ENCODE measurements around the gene HCLS1. TPM values are rescaled to one million over a fixed set of nuclear protein-coding genes. Genes with fewer than 3 reads are reported as not detected.

Gene HCLS1
- total and polyA plus RNA-seq, 2 donors from 2014 or later, result 11.7 to 102 TPM

GRCh38 chr3:121592856-121593702, 67.6 kb downstream of the HCLS1 start, which contains the start of gene FBXO40:
FBXO40 (plus strand) TSS chr3:121593379; CDS start chr3:121620576, 27,197 bp downstream.
- intact Hi-C loops (cut with DNase I), result no loop called here
- no peak within 1 kb of the TSS for H3K27ac ChIP-seq (ENCODE audit: low read depth in 2 of 2, low read length in 2 of 2)
- TF ChIP-seq CTCF (IDR thresholded peaks at IDR 0.05; ENCODE audit: borderline replicate concordance, extremely low read depth, insufficient read depth), result peak; percentile 9
- H3K9ac ChIP-seq (ENCODE audit: low read length in 3 of 3), result no peak within 1 kb of the TSS
- no peaks in the 10 kb centered on the region for H3K27me3 ChIP-seq (ENCODE audit: control insufficient read depth, insufficient read depth, low read length)
- H3K9me3 ChIP-seq (ENCODE audit: control insufficient read depth in 2 of 3, insufficient read depth in 1 of 3, low read length in 3 of 3), result no peaks in the 10 kb centered on the region
- no peak within 1 kb of the TSS for H3K4me3 ChIP-seq (ENCODE audit: low read length in 3 of 3)
- DNase-seq (peak in 3 of 5 donors; percentile 8 to 13 (median 12)), FAIRE-seq (no peak)
- H3K36me3 ChIP-seq (ENCODE audit: control insufficient read depth in 2 of 3, insufficient read depth in 3 of 3, low read length in 3 of 3), result no peaks in the 10 kb centered on the region
- H3K4me1 ChIP-seq (ENCODE audit: control insufficient read depth in 2 of 3, insufficient read depth in 2 of 3, low read depth in 1 of 3, low read length in 3 of 3), result peaks cover 0 to 6% (median 0%) of the 10 kb centered on the region in 3 donors

GRCh38 chr3:121584418-121584817, 76.3 kb downstream of the HCLS1 start:
- Histone ChIP-seq H3K36me3 (ENCODE audit: control insufficient read depth in 2 of 3, insufficient read depth in 3 of 3, low read length in 3 of 3) (no peaks in the 10 kb centered on the region), H3K27me3 (ENCODE audit: control insufficient read depth, insufficient read depth, low read length) (no peaks in the 10 kb centered on the region), H3K27ac (ENCODE audit: low read depth in 2 of 2, low read length in 2 of 2) (no peak overlapping the region), H3K4me3 (ENCODE audit: low read length in 3 of 3) (no peak overlapping the region), H3K9me3 (ENCODE audit: control insufficient read depth in 2 of 3, insufficient read depth in 1 of 3, low read length in 3 of 3) (no peaks in the 10 kb centered on the region), H3K4me1 (ENCODE audit: control insufficient read depth in 2 of 3, insufficient read depth in 2 of 3, low read depth in 1 of 3, low read length in 3 of 3) (no peaks in the 10 kb centered on the region), H3K9ac (ENCODE audit: low read length in 3 of 3) (no peak overlapping the region)
- DNase-seq, result no peak
- no peak for TF ChIP-seq CTCF (IDR thresholded peaks at IDR 0.05; ENCODE audit: borderline replicate concordance, extremely low read depth, insufficient read depth)
- intact Hi-C loops (cut with DNase I), result no loop called here
- no peak for FAIRE-seq

- H3K27ac ChIP-seq (ENCODE audit: low read depth in 2 of 2, low read length in 2 of 2), result no peak overlapping the region
- FAIRE-seq, result no peak
- TF ChIP-seq CTCF (IDR thresholded peaks at IDR 0.05; ENCODE audit: borderline replicate concordance, extremely low read depth, insufficient read depth), result no peak
- H3K27me3 ChIP-seq (ENCODE audit: control insufficient read depth, insufficient read depth, low read length), result no peaks in the 10 kb centered on the region
- no peaks in the 10 kb centered on the region for H3K4me1 ChIP-seq (ENCODE audit: control insufficient read depth in 2 of 3, insufficient read depth in 2 of 3, low read depth in 1 of 3, low read length in 3 of 3)
- no peak overlapping the region for H3K9ac ChIP-seq (ENCODE audit: low read length in 3 of 3)
- H3K4me3 ChIP-seq (ENCODE audit: low read length in 3 of 3), result no peak overlapping the region
- H3K36me3 ChIP-seq (ENCODE audit: control insufficient read depth in 2 of 3, insufficient read depth in 3 of 3, low read length in 3 of 3), result no peaks in the 10 kb centered on the region
- no peaks in the 10 kb centered on the region for H3K9me3 ChIP-seq (ENCODE audit: control insufficient read depth in 2 of 3, insufficient read depth in 1 of 3, low read length in 3 of 3)
- intact Hi-C loops (cut with DNase I), result no loop called here
- no peak for DNase-seq
Observed at GRCh38 chr3:121581691-121582090, 79.0 kb downstream of the HCLS1 start.

Other genes with a start within 250 kb of the HCLS1 start
- gene POLQ, start 114.9 kb downstream of the HCLS1 start, total RNA-seq, result 0.35 TPM
- gene POLQ, start 114.9 kb downstream of the HCLS1 start, polyA plus RNA-seq (ENCODE audit: insufficient read depth, low read depth, low replicate concordance), result not detected
- not detected for gene ARGFX, start 93.0 kb downstream of the HCLS1 start, total RNA-seq
- gene ARGFX, start 93.0 kb downstream of the HCLS1 start, polyA plus RNA-seq (ENCODE audit: insufficient read depth, low read depth, low replicate concordance), result not detected
- not detected for gene FBXO40, start 67.5 kb downstream of the HCLS1 start, total RNA-seq
- gene FBXO40, start 67.5 kb downstream of the HCLS1 start, polyA plus RNA-seq (ENCODE audit: insufficient read depth, low read depth, low replicate concordance), result not detected
- 79.7 TPM for gene GOLGB1, start 88.8 kb upstream of the HCLS1 start, total RNA-seq
- 26.8 TPM for gene GOLGB1, start 88.8 kb upstream of the HCLS1 start, polyA plus RNA-seq (ENCODE audit: insufficient read depth, low read depth, low replicate concordance)
- 16.9 TPM for gene IQCB1, start 174.2 kb upstream of the HCLS1 start, total RNA-seq
- 12.9 TPM for gene IQCB1, start 174.2 kb upstream of the HCLS1 start, polyA plus RNA-seq (ENCODE audit: insufficient read depth, low read depth, low replicate concordance)
- gene EAF2, start 174.3 kb upstream of the HCLS1 start, total RNA-seq, result 13.9 TPM
- 43.6 TPM for gene EAF2, start 174.3 kb upstream of the HCLS1 start, polyA plus RNA-seq (ENCODE audit: insufficient read depth, low read depth, low replicate concordance)
- 21.8 TPM for gene SLC15A2, start 233.5 kb upstream of the HCLS1 start, total RNA-seq
- 9.0 TPM for gene SLC15A2, start 233.5 kb upstream of the HCLS1 start, polyA plus RNA-seq (ENCODE audit: insufficient read depth, low read depth, low replicate concordance)